GM21360 (cell line): ENCODE measurements around the gene KRTAP3-2.
"Not testable (repeated sequence)": the region's sequence is repeated elsewhere in the genome, so short reads cannot be mapped to it uniquely, and the experiment has no call there.

Experiments used
- ATAC-seq: cut with Tn5 transposase; IDR thresholded peaks from one replicate; pipeline ENCODE4 v1.9.1; 2021; ENCODE audit warnings: mild to moderate bottlenecking, moderate library complexity; ENCODE audit not compliant: unreplicated experiment

KRTAP3-2 gene

GRCh38 chr17:40999563-40999962, at the start of gene KRTAP3-2:
TSS of gene KRTAP3-2 (minus strand) at chr17:40999906. CDS start at chr17:40999853, 53 bp downstream.
- ATAC-seq, result not testable (repeated sequence)

GRCh38 chr17:41049110-41049509, 49.4 kb upstream of the KRTAP3-2 start:
- ATAC-seq, result no peak

DNA sequence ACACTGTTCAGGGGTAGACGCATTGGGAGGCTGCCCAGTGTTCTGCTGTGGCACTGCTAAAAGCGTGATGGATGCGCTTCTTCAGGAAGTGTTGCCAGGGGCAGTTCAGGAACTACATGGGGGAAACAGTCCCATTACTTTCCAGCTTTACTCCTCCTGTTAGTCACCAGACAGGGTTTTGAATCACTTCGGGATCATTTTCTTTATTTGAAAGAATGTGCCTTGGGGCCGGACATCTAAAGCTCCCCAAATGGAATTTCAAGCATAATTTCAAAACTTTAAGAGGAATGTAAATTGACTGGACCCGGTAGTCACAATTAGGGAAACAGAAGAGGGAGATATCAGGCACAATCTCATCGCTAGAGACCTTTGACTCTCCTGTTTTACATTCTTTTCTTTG, 48.7 kb upstream of the KRTAP3-2 start:
- ATAC-seq, result no peak

DNA sequence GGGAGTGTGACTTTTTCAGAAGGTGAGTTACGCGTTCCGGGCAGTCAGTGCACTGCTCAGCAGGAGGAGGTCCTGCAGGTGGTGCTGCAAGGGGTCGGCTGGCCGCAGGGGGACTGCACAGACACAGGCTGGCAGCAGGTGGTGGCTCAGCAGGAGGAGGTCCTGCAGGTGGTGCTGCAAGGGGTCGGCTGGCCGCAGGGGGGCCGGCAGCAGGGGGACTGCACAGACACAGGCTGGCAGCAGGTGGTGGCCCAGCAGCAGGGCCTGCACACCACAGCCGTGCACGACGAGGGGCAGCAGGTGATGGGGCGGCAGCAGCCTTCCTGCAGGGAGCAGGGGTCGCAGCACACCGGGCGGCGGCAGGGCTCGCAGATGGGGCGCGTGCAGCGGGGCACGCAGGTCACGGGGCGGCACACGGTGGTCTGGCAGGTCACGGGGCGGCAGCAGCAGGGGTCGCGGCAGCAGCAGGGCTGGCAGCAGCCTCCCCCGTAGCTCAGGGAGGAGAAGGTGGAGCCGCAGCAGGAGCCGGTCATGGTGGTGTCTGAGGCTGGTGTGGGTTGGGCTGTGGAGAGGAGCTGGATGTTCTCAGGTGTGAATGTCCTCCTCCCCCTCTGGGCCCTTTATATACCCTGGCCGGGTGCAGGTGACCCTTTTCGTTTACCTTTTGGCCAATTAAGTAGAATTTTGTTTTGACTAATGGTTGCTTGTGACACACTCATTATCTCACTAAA, 47.2 kb upstream of the KRTAP3-2 start, which contains the start of gene KRTAP2-1:
TSS of gene KRTAP2-1 (minus strand) at position 582 of the 731 bp plus-strand sequence. CDS start at position 533, 49 bp downstream.
- not testable (repeated sequence) for ATAC-seq

DNA sequence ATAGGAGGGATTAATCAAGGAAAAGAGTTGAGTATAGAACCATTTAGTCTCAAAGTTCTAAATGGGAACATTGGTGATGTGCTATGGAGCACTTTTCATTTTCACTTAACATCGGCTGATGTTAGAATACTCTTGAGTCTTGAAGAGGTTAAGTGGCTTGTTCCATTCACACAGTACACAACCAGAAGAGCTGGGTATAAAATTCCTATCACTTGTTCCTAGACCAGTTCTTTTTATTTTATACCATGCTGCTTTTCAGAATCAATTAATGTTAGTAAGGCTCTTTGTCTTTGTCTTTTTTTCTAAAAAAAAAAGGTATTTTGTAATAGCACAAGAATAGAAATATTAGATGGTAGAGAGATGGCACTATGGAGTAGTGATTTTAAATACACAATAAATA, 43.2 kb upstream of the KRTAP3-2 start:
- ATAC-seq, result no peak

DNA sequence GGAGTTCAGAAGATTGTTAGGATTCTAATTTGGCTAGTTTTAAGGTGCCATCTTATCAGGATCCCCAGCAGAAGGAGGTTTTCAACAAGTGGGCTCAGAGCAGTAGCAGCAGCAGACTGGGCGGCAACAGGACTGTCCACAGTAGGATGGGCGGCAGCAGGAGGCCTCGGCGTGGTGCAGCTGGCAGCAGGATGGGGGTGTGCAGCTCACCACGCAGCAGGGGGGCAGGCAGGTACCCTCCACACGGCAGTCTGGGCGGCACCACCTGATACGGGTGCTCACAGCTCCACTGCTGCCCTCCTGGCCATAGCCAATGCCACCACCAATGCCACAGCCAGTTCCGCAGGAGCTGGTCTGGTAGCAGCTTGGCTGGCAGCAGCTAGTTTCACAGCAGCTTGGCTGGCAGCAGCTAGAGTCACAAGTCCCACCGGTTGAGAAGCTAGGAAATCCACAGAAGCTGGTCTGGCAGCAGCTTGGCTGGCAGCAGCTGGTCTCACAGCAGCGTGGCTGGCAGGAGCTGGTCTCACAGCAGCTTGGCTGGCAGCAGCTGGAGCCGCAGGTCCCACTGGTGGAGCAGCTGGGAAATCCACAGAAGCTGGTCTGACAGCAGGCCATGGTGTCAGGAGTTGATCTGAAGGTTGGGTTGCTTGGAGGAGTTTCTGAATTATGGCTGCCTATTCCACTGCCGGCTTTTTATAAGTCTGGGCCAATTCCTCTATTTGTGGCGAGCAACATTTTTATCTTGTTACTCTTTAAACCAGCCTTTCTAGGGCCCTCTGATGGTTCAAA, 41.3 kb upstream of the KRTAP3-2 start, which contains the start of gene KRTAP1-1:
TSS of gene KRTAP1-1 (minus strand) at position 668 of the 789 bp plus-strand sequence. CDS start at position 615, 53 bp downstream.
- not testable (repeated sequence) for ATAC-seq

DNA sequence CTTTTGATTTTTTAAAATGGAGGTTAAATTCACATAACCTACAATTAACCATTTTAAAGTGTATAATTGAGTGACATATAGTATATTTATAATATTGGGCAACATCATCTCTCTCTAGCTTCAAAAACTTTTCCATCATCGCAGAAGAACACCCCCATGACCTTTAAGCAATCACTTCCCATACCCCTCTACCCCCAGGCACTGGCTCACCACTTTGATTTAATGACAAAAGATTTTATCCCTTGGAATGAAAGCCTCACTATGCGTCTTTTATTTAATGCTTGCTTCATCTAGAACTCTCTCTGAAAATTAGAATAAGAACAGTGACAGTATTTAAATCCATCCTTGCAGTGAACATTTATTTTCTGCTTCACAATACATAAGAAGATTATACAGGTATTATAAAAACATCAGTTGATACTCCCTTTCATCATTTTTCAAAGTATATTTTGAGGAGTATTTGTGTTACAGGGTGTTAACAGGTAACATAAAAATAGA, 38.2 kb upstream of the KRTAP3-2 start:
- no peak for ATAC-seq

- not testable (repeated sequence) for ATAC-seq
Measured at GRCh38 chr17:41034346-41034935, 34.7 kb upstream of the KRTAP3-2 start, which contains the start of gene KRTAP1-3. TSS of gene KRTAP1-3 (minus strand) at chr17:41034874. CDS start at chr17:41034821, 53 bp downstream.

- no peak for ATAC-seq
Measured at GRCh38 chr17:41029633-41030245, 30.0 kb upstream of the KRTAP3-2 start, which contains the start of gene KRTAP1-4. TSS of gene KRTAP1-4 (minus strand) at chr17:41030195. CDS start at chr17:41030078, 117 bp downstream.

- no peak for ATAC-seq
Measured at GRCh38 chr17:41026715-41027471, 27.2 kb upstream of the KRTAP3-2 start, which contains the start of gene KRTAP1-5. TSS of gene KRTAP1-5 (minus strand) at chr17:41027208. CDS start at chr17:41027155, 53 bp downstream.

DNA sequence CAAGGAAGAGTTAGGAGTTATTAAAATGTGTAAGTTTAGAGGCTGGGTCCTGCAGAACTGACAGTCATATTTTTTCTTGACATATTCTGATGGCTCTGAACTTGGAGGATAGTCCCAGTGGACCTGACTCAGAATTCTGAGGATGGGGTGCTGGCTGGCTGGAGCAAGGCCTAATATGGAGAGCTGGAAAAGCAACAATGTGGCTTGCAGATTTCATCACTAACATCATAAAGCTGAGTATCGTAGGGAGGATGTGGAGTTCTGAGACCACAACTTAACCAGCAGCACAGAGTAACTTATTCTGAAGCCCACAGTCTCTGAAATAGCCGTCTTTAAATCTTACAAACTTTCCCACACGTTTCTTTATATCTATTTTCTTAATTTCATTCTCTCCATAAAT, 25.0 kb upstream of the KRTAP3-2 start:
- no peak for ATAC-seq

- ATAC-seq, result no peak
Measured at GRCh38 chr17:41020336-41020735, 20.6 kb upstream of the KRTAP3-2 start.

DNA sequence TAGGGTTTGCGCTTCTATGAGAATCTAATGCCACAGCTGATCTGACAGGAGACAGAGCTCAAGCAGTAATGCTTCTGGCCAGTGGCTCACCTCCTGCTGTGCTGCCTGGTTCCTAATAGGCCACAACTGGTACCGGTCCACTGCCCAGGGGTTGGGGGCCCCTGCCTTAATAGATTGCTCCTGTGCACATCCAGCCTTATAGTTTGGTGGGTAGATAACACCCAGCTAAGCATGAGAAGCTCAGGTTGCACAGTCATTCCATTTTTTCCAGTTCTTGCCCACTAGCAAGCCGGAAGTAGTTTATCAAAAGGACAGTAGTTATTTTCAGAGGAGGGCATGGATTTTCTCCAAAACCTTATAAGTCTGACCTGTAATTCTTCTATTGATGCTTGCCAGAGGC, 19.7 kb upstream of the KRTAP3-2 start:
- no peak for ATAC-seq

DNA sequence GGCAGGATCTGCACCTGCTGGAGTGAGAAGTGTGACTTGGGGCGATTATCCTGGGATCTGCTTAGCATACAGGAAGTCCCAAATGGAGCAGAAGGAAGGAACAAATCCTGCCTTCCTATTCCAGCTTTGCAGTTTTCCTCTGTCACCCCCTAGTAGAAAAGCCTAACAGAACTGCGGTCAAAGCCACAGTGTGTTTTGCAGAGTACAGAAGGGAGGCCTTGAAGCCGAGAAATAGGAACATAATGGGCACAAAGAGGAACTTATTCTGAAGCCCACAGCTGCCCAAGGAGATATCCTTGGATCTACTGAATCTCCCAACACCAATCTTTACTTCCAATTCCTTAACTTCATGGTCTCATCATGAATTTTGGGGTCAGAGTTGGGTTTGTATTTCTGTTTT, 18.8 kb upstream of the KRTAP3-2 start:
- ATAC-seq, result no peak

DNA sequence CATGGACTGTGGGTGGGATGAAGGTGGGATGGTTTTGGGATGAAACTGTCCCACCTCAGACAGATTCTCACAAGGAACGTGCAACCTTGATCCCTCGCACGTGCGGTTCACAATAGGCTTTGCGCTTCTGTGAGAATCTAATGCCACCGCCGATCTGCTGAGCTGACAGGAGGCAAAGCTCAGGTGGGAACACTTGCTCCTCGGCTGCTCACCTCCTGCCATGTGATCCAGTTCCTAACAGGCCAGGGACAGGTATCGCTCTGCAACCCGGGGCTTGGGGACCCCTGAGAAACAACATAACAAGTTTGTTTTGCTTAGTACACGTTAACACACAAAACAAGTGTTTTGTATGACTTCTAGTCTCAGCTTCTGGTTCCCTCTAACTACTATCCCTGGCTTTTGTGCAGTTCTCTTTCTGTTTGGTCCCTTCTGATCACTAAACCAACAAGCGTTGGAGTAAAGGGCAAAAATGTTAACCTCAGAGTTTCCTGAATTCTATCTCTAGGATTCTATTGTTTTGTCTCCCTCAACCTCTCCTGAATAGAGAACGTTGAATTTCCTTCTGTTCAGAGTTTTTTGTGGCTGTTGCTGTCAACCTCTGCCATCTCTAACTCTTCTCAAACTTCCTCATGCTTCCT, 17.0 kb upstream of the KRTAP3-2 start:
- no peak for ATAC-seq

GRCh38 chr17:41015454-41015853, 15.7 kb upstream of the KRTAP3-2 start:
- ATAC-seq, result no peak

DNA sequence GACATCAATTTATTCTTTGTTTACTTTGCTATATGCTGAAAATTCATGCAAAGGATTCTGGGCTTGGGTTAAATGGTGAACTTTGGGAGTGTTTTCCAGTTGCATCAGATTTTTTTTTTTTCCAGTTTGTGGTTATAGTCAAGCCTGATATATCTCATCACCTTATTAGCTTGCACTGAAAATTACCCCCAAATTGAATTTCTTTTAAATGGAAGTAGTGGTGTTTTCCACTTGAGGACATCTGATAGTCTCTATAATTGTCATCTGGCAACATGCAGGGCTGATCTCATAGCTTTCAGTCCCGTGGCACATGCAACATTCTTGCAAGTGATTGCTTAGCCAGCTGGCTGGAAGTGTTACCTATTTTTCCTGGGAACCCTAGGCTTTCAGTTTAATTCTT, 13.9 kb upstream of the KRTAP3-2 start:
- ATAC-seq, result no peak

DNA sequence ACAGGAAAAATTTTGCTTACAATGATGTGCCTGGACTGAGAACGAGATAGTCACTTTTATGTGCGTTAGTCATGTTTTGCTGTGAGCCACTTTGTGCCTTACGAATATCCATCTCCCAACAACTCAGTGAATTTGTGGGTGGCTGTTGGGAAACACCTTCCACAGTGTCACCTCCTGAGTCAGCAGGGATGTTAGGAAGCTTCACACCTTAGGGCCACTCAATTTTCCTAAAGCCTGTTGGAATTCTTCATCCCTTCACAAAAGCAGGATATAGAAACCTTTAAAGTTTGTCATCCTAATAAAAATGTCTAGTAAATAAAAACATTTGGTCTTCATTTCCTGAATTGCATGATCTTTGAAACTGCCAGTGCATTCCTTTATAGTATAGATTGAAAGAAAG, 13.5 kb upstream of the KRTAP3-2 start:
- ATAC-seq, result no peak
